Mammary microvascular endothelial cell (primary cell): ENCODE measurements around the gene TOB1. TPM values are rescaled to one million over a fixed set of nuclear protein-coding genes. Genes with fewer than 3 reads are reported as not detected.

Experiments
- total RNA-seq: library from RNA; depleted of rRNA; stranded (reverse); fragments of >200 nt; gene quantifications from 2 replicates; pipeline ENCODE4 v1.2.3, GENCODE V29; 2015

TOB1 gene
- total RNA-seq, result 2.8 and 4.3 TPM in 2 replicates

DNA sequence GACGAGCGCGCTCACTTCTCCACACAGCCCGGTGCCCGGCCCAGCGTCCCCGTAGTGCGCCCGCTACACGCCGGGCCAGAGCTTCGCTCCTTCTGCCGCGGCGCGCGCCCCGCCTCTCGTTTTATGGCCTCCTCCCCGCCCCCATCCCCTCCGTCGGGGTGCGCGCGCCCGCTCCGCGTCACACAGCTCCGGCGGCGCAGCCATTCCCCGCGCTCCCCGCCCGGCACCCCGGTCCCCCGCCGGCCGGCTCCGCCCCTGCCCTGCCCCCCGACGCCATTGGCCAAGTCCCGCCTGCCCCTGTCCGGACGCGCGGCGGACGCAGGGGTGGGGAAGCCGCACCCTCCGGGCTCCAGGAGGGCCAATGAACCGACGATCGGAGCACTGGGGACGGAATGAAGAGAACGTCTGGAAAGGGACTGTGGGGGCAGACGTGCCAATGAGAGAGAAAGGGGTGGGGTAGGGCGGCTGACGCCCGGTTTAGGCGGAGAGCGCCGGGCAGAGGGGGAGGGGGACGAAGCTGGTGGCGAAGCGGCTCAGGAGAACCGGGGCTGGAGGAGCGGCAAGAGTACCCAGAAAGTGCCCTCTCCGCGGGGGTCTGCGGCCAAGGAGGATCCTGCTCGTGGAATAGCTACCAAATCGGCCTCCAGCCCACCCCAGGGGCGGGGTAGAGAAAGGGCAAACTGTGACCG lies at the start of gene TOB1:
Gene TOB1, minus strand, starts transcription at position 94 of the 689 bp plus-strand sequence. CDS start 2,337 bp downstream, outside the sequence.

GRCh38 chr17:50835301-50836234 lies 30.6 kb downstream of the TOB1 start, which contains the start of gene WFIKKN2:
Gene WFIKKN2 (plus strand): TSS chr17:50835586. CDS start chr17:50835938, 352 bp downstream.

Other genes starting within 250 kb of the TOB1 start
- gene ABCC3, start 231.5 kb downstream of the TOB1 start, total RNA-seq, result 0.64 and 1.2 TPM in 2 replicates
- gene ANKRD40, start 158.4 kb downstream of the TOB1 start, total RNA-seq, result 41.3 and 41.8 TPM in 2 replicates
- gene LUC7L3, start 146.8 kb downstream of the TOB1 start, total RNA-seq, result 19.7 and 31.1 TPM in 2 replicates
- not detected in 2 replicates for gene ANKRD40CL, start 98.8 kb downstream of the TOB1 start, total RNA-seq
- not detected in 2 replicates for gene WFIKKN2, start 30.8 kb downstream of the TOB1 start, total RNA-seq